HepG2 (cell line): ENCODE measurements around the gene HDAC3. TPM values are rescaled to one million over a fixed set of nuclear protein-coding genes. Genes with fewer than 3 reads are reported as not detected.

ENCODE experiments used
- ATF2 ChIP-seq: sonication (generic); formaldehyde crosslinking; IDR thresholded peaks from 2 replicates; pipeline ENCODE4 v1.4.0; 2020; ENCODE audit warnings: missing genetic modification reagents
- ATF3 ChIP-seq: sonication (generic); formaldehyde crosslinking; IDR thresholded peaks from 2 replicates; pipeline ENCODE4 v1.4.0; 2020; ENCODE audit warnings: missing genetic modification reagents
- BCL3 ChIP-seq: sonication (generic); formaldehyde crosslinking; IDR thresholded peaks from 2 replicates; pipeline ENCODE4 v1.5.1; 2020; ENCODE audit warnings: mild to moderate bottlenecking, missing genetic modification reagents, moderate library complexity
- ETS1 ChIP-seq: sonication (generic); formaldehyde crosslinking; IDR thresholded peaks from 2 replicates; pipeline ENCODE4 v1.4.0; 2020; ENCODE audit warnings: missing genetic modification reagents
- HES4 ChIP-seq: sonication (generic); formaldehyde crosslinking; IDR thresholded peaks from 2 replicates; pipeline ENCODE4 v1.9.0; 2021; ENCODE audit warnings: mild to moderate bottlenecking, missing genetic modification reagents, borderline replicate concordance
- KDM6A ChIP-seq: IDR thresholded peaks from 2 replicates; pipeline ENCODE4 v1.6.1; 2016; ENCODE audit warnings: low read depth
- MYNN ChIP-seq: sonication (generic); formaldehyde crosslinking; IDR thresholded peaks from 2 replicates; pipeline ENCODE4 v1.4.0; 2020; ENCODE audit warnings: mild to moderate bottlenecking, low read depth, missing genetic modification reagents
- NCOA2 ChIP-seq: sonication (generic); formaldehyde crosslinking; IDR thresholded peaks from 2 replicates; pipeline ENCODE4 v1.8.0; 2022; ENCODE audit warnings: inconsistent platforms
- PHB2 ChIP-seq: fragments of 450-650 bp; IDR thresholded peaks from 2 replicates; pipeline ENCODE4 v1.6.1; 2018; ENCODE audit not compliant: partially characterized antibody
- POGZ ChIP-seq: sonication (generic); formaldehyde crosslinking; IDR thresholded peaks from 2 replicates; pipeline ENCODE4 v1.4.0; 2020; ENCODE audit warnings: mild to moderate bottlenecking, missing genetic modification reagents
- SP1 ChIP-seq, 2 experiments: fragments of 450-650 bp in 1 of 2; sonication (generic) in 1 of 2; formaldehyde crosslinking in 1 of 2; IDR thresholded peaks; 2 replicates each; pipeline versions ENCODE4 v1.4.0 to v1.6.1; 2016 to 2020; ENCODE audit warnings: missing genetic modification reagents in 1 of 2
- SRY ChIP-seq: sonication (generic); formaldehyde crosslinking; IDR thresholded peaks from 2 replicates; pipeline ENCODE4 v1.8.0; 2022; ENCODE audit warnings: mild to moderate bottlenecking, missing genetic modification reagents
- TGIF2 ChIP-seq: IDR thresholded peaks from 2 replicates; pipeline ENCODE4 v1.6.1; 2016; ENCODE audit warnings: control low read depth, missing compliant biosample characterization
- ZC3H13 ChIP-seq: sonication (generic); formaldehyde crosslinking; IDR thresholded peaks from 2 replicates; pipeline ENCODE4 v1.8.1; 2023; ENCODE audit warnings: mild to moderate bottlenecking, missing genetic modification reagents, moderate library complexity
- ZFYVE20 ChIP-seq: sonication (generic); formaldehyde crosslinking; IDR thresholded peaks from 2 replicates; pipeline ENCODE4 v1.8.0; 2023; ENCODE audit warnings: low read depth, mild to moderate bottlenecking, moderate library complexity, missing genetic modification reagents, borderline replicate concordance
- ZNF18 ChIP-seq: sonication (generic); formaldehyde crosslinking; IDR thresholded peaks from 2 replicates; pipeline ENCODE4 v1.8.0; 2022; ENCODE audit warnings: mild to moderate bottlenecking, missing genetic modification reagents; ENCODE audit not compliant: insufficient replicate concordance
- ZNF205 ChIP-seq: IDR thresholded peaks from 2 replicates; pipeline ENCODE4 v1.6.1; 2018; ENCODE audit warnings: missing biosample characterization, missing genetic modification reagents
- ZNF251 ChIP-seq: sonication (generic); formaldehyde crosslinking; IDR thresholded peaks from 2 replicates; pipeline ENCODE4 v1.9.0; 2021; ENCODE audit warnings: mild to moderate bottlenecking, missing genetic modification reagents
- ZNF343 ChIP-seq: sonication (generic); formaldehyde crosslinking; IDR thresholded peaks from 2 replicates; pipeline ENCODE4 v1.4.0; 2020; ENCODE audit warnings: mild to moderate bottlenecking, missing genetic modification reagents
- ZNF350 ChIP-seq: sonication (generic); formaldehyde crosslinking; IDR thresholded peaks from 2 replicates; pipeline ENCODE4 v1.4.0; 2020; ENCODE audit warnings: mild to moderate bottlenecking, low read depth, missing genetic modification reagents, borderline replicate concordance
- ZNF468 ChIP-seq: sonication (generic); formaldehyde crosslinking; IDR thresholded peaks from 2 replicates; pipeline ENCODE4 v1.8.0; 2022; ENCODE audit warnings: mild to moderate bottlenecking, moderate library complexity, missing genetic modification reagents
- ZNF607 ChIP-seq: sonication (generic); formaldehyde crosslinking; IDR thresholded peaks from 2 replicates; pipeline ENCODE4 v1.5.1; 2020; ENCODE audit warnings: missing genetic modification reagents, mild to moderate bottlenecking, borderline replicate concordance
- ZNF672 ChIP-seq: sonication (generic); formaldehyde crosslinking; IDR thresholded peaks from 2 replicates; pipeline ENCODE4 v1.8.1; 2022; ENCODE audit warnings: missing genetic modification reagents
- ZZZ3 ChIP-seq: sonication (generic); formaldehyde crosslinking; IDR thresholded peaks from 2 replicates; pipeline ENCODE4 v1.4.0; 2020; ENCODE audit warnings: missing genetic modification reagents, mild to moderate bottlenecking, borderline replicate concordance
- polyA plus RNA-seq, 8 experiments: library from polyadenylated mRNA; depleted of rRNA in 3 of 8; stranded (reverse) in 7 of 8; unstranded in 1 of 8; fragments of >200 nt; fragmentation: Illumina TruSeq in 4 of 8; extraction: Trizol in 4 of 8; gene quantifications; 2 replicates each; pipeline versions ENCODE4 v1.2.1 to v1.2.3, GENCODE V29; 2011 to 2016; ENCODE audit warnings: low read depth in 4 of 8, missing spikeins in 1 of 8, mixed read lengths in 1 of 8; ENCODE audit not compliant: insufficient read depth in 1 of 8
- total RNA-seq, 5 experiments: library from RNA; depleted of rRNA; stranded (reverse); fragments of >200 nt; fragmentation: Illumina TruSeq; extraction: Trizol; gene quantifications; 2 replicates each; pipeline ENCODE4 v1.2.3, GENCODE V29; 2016; ENCODE audit warnings: low read depth in 1 of 5
- TF ChIP-seq, protein P1 (sequence below): sonication (generic); formaldehyde crosslinking; IDR thresholded peaks from 2 replicates; pipeline ENCODE4 v1.5.0; 2020; ENCODE audit warnings: missing genetic modification reagents, mild to moderate bottlenecking, borderline replicate concordance

Gene HDAC3
- total and polyA plus RNA-seq, 2 of the 13 experiments (the other 11 are each of a cell fraction or from before 2014, with no cell fraction given): 84.0 to 94.1 TPM

DNA sequence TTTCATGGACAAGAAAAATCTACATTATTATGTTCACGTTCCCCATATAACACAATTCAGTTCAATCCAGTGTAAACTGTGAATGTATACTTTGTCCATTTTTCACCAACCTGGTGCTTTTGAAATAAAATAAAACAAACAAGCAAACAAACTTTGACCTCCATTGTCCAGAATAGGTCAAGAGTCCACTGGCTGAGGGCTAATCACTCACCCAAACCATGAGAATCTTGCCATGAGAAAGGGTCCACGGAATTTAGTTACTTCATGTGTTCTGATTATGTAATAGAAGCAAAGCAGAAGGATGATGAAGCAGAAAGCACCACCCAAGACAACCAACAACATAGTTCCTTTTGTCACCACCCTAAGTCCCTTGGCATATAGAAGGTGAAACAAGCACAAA is 46.5 kb downstream of the HDAC3 start (continued):
- TF ChIP-seq ATF2 (CRISPR knock-in tag) (no peak; the same call in 1 of the 2 replicates), ZNF251 (CRISPR knock-in tag) (no peak), ZZZ3 (no peak), SP1 (IDR thresholded peaks at IDR 0.05) (no peak), SP1 (CRISPR knock-in tag; IDR thresholded peaks at IDR 0.05) (no peak), BCL3 (CRISPR knock-in tag) (no peak), ZNF468 (CRISPR knock-in tag) (no peak), ZNF343 (no peak), MYNN (CRISPR knock-in tag) (no peak), KDM6A (peak; percentile 39; the same call in 1 of the 2 replicates), NCOA2 (CRISPR knock-in tag) (peak; percentile 58), SRY (CRISPR knock-in tag) (no peak), HES4 (CRISPR knock-in tag) (no peak), POGZ (CRISPR knock-in tag) (peak; percentile 57; the same call in 1 of the 2 replicates), PHB2 (no peak), ZNF205 (CRISPR knock-in tag) (no peak; the same call in 1 of the 2 replicates), ZNF18 (no peak), ZC3H13 (CRISPR knock-in tag) (no peak), ATF3 (CRISPR knock-in tag) (no peak), ZNF672 (CRISPR knock-in tag) (no peak), ZNF607 (CRISPR knock-in tag) (no peak), ZNF350 (CRISPR knock-in tag) (no peak), ZFYVE20 (CRISPR knock-in tag) (no peak), ETS1 (CRISPR knock-in tag) (no peak), TGIF2 (CRISPR knock-in tag) (no peak)
- TF ChIP-seq, protein P1, sequence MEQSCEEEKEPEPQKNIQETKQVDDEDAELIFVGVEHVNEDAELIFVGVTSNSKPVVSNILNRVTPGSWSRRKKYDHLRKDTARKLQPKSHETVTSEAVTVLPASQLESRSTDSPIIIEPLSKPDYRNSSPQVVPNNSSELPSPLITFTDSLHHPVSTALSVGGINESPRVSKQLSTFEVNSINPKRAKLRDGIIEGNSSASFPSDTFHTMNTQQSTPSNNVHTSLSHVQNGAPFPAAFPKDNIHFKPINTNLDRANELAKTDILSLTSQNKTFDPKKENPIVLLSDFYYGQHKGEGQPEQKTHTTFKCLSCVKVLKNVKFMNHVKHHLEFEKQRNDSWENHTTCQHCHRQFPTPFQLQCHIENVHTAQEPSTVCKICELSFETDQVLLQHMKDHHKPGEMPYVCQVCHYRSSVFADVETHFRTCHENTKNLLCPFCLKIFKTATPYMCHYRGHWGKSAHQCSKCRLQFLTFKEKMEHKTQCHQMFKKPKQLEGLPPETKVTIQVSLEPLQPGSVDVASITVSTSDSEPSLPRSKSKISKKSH (CRISPR knock-in tag): no peak
